ENCODE data around the gene ENPP3.

The ENPP3 gene

GRCh38 chr6:131642565-131642964, 5.5 kb downstream of the ENPP3 start:
- Histone ChIP-seq H3K27me3 (ENCODE audit: insufficient read depth, poor library complexity, severe bottlenecking) (no peaks in the 10 kb centered on the region), H3K4me1 (ENCODE audit: insufficient read depth, poor library complexity, severe bottlenecking) (no peaks in the 10 kb centered on the region), H3K4me3 (ENCODE audit: severe bottlenecking) (no peak overlapping the region), H3K27ac (ENCODE audit: poor library complexity, severe bottlenecking) (no peak overlapping the region), H3K9me3 (ENCODE audit: severe bottlenecking) (no peaks in the 10 kb centered on the region), H3K36me3 (ENCODE audit: low read depth) (no peaks in the 10 kb centered on the region)
- ATAC-seq (ENCODE audit: low read depth) (no peak), DNase-seq (ENCODE audit: low spot score) (no peak)
- no peak for TF ChIP-seq CTCF (IDR thresholded peaks at IDR 0.05; ENCODE audit: poor library complexity, severe bottlenecking)

- no peaks in the 10 kb centered on the region for H3K36me3 ChIP-seq (ENCODE audit: low read depth)
- TF ChIP-seq CTCF (IDR thresholded peaks at IDR 0.05; ENCODE audit: poor library complexity, severe bottlenecking): no peak
- DNase-seq (ENCODE audit: low spot score) (no peak), ATAC-seq (ENCODE audit: low read depth) (no peak)
- H3K9me3 ChIP-seq (ENCODE audit: severe bottlenecking): no peaks in the 10 kb centered on the region
- H3K4me3 ChIP-seq (ENCODE audit: severe bottlenecking): no peak overlapping the region
- no peaks in the 10 kb centered on the region for H3K4me1 ChIP-seq (ENCODE audit: insufficient read depth, poor library complexity, severe bottlenecking)
- no peak overlapping the region for H3K27ac ChIP-seq (ENCODE audit: poor library complexity, severe bottlenecking)
- H3K27me3 ChIP-seq (ENCODE audit: insufficient read depth, poor library complexity, severe bottlenecking): no peaks in the 10 kb centered on the region
Observed at GRCh38 chr6:131642987-131643611, 6.0 kb downstream of the ENPP3 start.

- DNase-seq (ENCODE audit: low spot score): no peak
- H3K9me3 ChIP-seq (ENCODE audit: severe bottlenecking): no peaks in the 10 kb centered on the region
- no peak for TF ChIP-seq CTCF (IDR thresholded peaks at IDR 0.05; ENCODE audit: poor library complexity, severe bottlenecking)
- no peak for ATAC-seq (ENCODE audit: low read depth)
- no peaks in the 10 kb centered on the region for H3K27me3 ChIP-seq (ENCODE audit: insufficient read depth, poor library complexity, severe bottlenecking)
- H3K36me3 ChIP-seq (ENCODE audit: low read depth): no peaks in the 10 kb centered on the region
- H3K4me3 ChIP-seq (ENCODE audit: severe bottlenecking): no peak overlapping the region
- no peak overlapping the region for H3K27ac ChIP-seq (ENCODE audit: poor library complexity, severe bottlenecking)
- H3K4me1 ChIP-seq (ENCODE audit: insufficient read depth, poor library complexity, severe bottlenecking): no peaks in the 10 kb centered on the region
Observed at GRCh38 chr6:131643855-131644460, 6.9 kb downstream of the ENPP3 start.

- Histone ChIP-seq H3K4me1 (ENCODE audit: insufficient read depth, poor library complexity, severe bottlenecking) (no peaks in the 10 kb centered on the region), H3K4me3 (ENCODE audit: severe bottlenecking) (no peak overlapping the region), H3K27ac (ENCODE audit: poor library complexity, severe bottlenecking) (no peak overlapping the region), H3K27me3 (ENCODE audit: insufficient read depth, poor library complexity, severe bottlenecking) (no peaks in the 10 kb centered on the region), H3K9me3 (ENCODE audit: severe bottlenecking) (no peaks in the 10 kb centered on the region), H3K36me3 (ENCODE audit: low read depth) (no peaks in the 10 kb centered on the region)
- ATAC-seq (ENCODE audit: low read depth) (no peak), DNase-seq (ENCODE audit: low spot score) (no peak)
- no peak for TF ChIP-seq CTCF (IDR thresholded peaks at IDR 0.05; ENCODE audit: poor library complexity, severe bottlenecking)
Observed at GRCh38 chr6:131644921-131645320, 7.8 kb downstream of the ENPP3 start.

GRCh38 chr6:131645846-131646245, 8.7 kb downstream of the ENPP3 start:
- Histone ChIP-seq H3K27ac (ENCODE audit: poor library complexity, severe bottlenecking) (no peak overlapping the region), H3K4me1 (ENCODE audit: insufficient read depth, poor library complexity, severe bottlenecking) (no peaks in the 10 kb centered on the region), H3K4me3 (ENCODE audit: severe bottlenecking) (no peak overlapping the region), H3K9me3 (ENCODE audit: severe bottlenecking) (no peaks in the 10 kb centered on the region), H3K36me3 (ENCODE audit: low read depth) (no peaks in the 10 kb centered on the region), H3K27me3 (ENCODE audit: insufficient read depth, poor library complexity, severe bottlenecking) (no peaks in the 10 kb centered on the region)
- DNase-seq (ENCODE audit: low spot score): no peak
- TF ChIP-seq CTCF (IDR thresholded peaks at IDR 0.05; ENCODE audit: poor library complexity, severe bottlenecking): no peak
- ATAC-seq (ENCODE audit: low read depth): no peak
